ENCODE data around the gene PXK. TPM values are rescaled to one million over a fixed set of nuclear protein-coding genes. Genes with fewer than 3 reads are reported as not detected.

PXK gene
- total and polyA plus RNA-seq, 7 experiments from 2014 or later, result 17.3 to 38.9 (median 23.1) TPM

DNA sequence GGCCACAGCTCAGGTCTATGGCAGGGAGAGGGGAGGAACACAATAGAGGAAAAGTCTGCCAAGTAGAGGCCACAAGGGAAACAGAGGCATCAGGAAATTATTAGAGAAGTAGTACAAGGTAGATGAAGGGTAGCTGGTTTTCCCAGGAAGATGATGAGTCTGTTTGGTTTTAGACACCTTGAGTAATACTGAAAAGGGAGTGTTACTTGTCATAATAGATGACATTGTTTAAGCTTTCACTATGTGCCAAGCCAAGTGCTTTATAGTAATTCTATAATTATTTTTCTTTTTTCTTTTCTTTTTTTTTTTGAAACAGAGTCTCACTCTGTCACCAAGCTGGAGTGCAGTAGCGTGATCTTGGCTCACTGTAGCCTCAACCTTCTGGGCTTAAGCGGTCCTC, 13.7 kb downstream of the PXK start:
- peaks cover 21 to 64% (median 32%) of the 10 kb centered on the region in 7 donors for H3K4me1 Mint-ChIP-seq
- H3K36me3 Mint-ChIP-seq, result peaks cover 0 to 43% (median 19%) of the 10 kb centered on the region in 5 donors
- intact Hi-C loops (cut with micrococcal nuclease), result no loop called here
- H3K36me3 ChIP-seq (ENCODE audit: control insufficient read depth in 2 of 3, insufficient read depth in 3 of 3, low read length in 3 of 3), result peaks cover 0 to 6% (median 0%) of the 10 kb centered on the region in 3 experiments
- no peaks in the 10 kb centered on the region for H3K27me3 ChIP-seq (ENCODE audit: control insufficient read depth in 2 of 2, insufficient read depth in 2 of 2, low read length in 2 of 2)
- no peak overlapping the region for H3K27ac ChIP-seq (ENCODE audit: low read depth, low read length)
- no peak for DNase-seq
- ChIA-PET CTCF (interaction anchor here (0.6 kb wide), 1 partner anchor 130 kb away, joined by 3 read pairs; no protein-coding TSS in a partner anchor), POLR2A (no interaction called here)
- peak overlapping the region in 1 of 9 donors; percentile 1 for H3K27ac Mint-ChIP-seq
- no peaks in the 10 kb centered on the region for H3K9me3 Mint-ChIP-seq
- H3K27me3 Mint-ChIP-seq, result no peaks in the 10 kb centered on the region
- peak overlapping the region in 1 of 10 donors; percentile 1 for H3K4me3 Mint-ChIP-seq
- H3K4me3 ChIP-seq (ENCODE audit: low read length), result no peak overlapping the region
- no peak for ATAC-seq
- H3K9me3 ChIP-seq (ENCODE audit: control insufficient read depth in 2 of 3, low read length in 3 of 3), result no peaks in the 10 kb centered on the region
- peaks cover 0 to 6% of the 10 kb centered on the region in 2 donors for H3K4me1 ChIP-seq (ENCODE audit: control insufficient read depth in 2 of 2, insufficient read depth in 2 of 2, low read length in 2 of 2)

DNA sequence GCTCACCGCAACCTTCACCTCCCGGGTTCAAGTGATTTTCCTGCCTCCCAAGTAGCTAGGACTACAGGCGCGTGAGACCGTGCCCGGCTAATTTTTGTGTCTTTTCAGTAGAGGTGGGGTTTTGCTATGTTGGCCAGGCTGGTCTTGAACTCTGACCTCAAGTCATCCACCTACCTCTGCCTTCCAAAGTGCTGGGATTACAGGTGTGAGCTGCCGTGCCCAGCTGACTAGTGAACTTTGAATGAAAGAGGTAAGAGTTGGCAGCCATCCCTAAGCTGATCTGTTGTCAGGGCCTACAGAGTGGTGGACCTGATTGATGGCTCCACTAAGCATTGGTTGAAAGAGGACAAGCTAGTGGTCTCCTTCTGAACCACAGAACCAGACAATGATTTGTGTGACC, 15.3 kb downstream of the PXK start:
- ATAC-seq (no peak), DNase-seq (no peak)
- Mint-ChIP-seq H3K9me3 (no peaks in the 10 kb centered on the region), H3K36me3 (peaks cover 0 to 40% (median 14%) of the 10 kb centered on the region in 5 donors), H3K4me1 (peaks cover 32 to 71% (median 42%) of the 10 kb centered on the region in 7 donors), H3K27me3 (no peaks in the 10 kb centered on the region), H3K4me3 (no peak overlapping the region), H3K27ac (peak overlapping the region in 1 of 9 donors; percentile 33)
- ChIA-PET CTCF (no interaction called here), POLR2A (no interaction called here)
- Histone ChIP-seq H3K27ac (ENCODE audit: low read depth, low read length) (no peak overlapping the region), H3K4me3 (ENCODE audit: low read length) (no peak overlapping the region), H3K9me3 (ENCODE audit: control insufficient read depth in 2 of 3, low read length in 3 of 3) (no peaks in the 10 kb centered on the region), H3K36me3 (ENCODE audit: control insufficient read depth in 2 of 3, insufficient read depth in 3 of 3, low read length in 3 of 3) (peaks cover 0 to 3% (median 0%) of the 10 kb centered on the region in 3 experiments), H3K4me1 (ENCODE audit: control insufficient read depth in 2 of 2, insufficient read depth in 2 of 2, low read length in 2 of 2) (peaks cover 0 to 6% of the 10 kb centered on the region in 2 donors), H3K27me3 (ENCODE audit: control insufficient read depth in 2 of 2, insufficient read depth in 2 of 2, low read length in 2 of 2) (no peaks in the 10 kb centered on the region)
- intact Hi-C loops (cut with micrococcal nuclease), result no loop called here

DNA sequence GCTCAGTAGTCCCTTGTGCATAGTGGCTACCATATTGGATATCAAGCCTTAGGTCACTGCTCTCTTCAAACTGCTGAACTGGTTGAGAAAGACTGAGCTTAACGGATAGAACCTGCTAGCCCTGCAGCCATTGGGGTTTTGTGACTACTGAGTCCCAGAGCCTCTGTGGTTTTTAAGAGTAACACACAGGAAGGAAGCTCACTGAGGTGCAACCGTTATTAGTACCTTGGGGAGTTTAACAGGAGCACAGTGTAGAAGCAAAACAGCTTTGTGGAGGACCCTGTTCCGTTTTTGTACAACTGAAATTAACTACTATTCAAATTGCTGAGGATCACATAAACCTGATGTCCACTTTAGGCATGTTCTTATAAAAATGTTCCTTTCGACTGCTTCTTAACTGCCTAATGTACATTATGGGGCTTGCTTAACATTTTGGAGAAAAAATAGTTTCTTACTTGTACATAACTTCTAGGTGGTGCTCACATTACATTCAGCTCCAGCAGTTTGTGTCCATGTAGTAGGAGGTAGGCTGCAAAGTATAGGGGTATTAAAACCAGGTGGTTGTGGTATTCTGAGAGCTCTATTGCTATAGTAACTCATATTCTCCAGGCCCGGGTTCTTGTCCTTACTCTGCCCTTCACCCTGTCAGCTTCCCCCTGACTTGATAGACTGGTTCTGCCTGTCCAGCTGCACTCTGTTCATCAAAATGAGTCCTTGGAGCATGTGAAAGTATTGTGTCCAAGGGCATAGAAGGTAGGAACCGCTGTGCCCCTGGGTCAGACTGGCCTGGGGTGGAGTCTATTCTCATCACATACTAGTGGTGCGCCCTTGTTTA, 17.3 kb downstream of the PXK start:
- H3K27ac ChIP-seq (ENCODE audit: low read depth, low read length), result no peak overlapping the region
- ATAC-seq, result peak; percentile 33
- POLR2A ChIA-PET, result no interaction called here

DNA sequence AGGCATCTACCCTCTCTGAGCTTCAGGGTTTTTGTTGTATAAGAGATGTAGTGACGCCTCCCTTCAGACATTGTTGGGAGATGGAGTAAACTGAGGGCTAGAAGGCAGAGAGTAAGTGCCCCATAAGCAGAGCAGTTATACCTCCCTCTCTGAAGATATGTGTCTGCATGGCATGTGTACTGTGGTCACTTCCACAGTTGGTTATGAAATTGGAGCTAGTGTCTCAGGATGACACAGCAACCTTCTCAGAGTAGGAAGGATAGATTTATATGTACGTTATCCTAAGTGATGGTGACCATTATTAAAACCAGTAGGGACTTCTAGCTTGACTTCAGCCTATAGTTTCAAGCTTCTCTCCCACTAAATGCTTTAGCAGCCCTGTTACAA, 17.9 kb downstream of the PXK start:
- Mint-ChIP-seq H3K9me3 (no peaks in the 10 kb centered on the region), H3K4me1 (peaks cover 44 to 88% (median 49%) of the 10 kb centered on the region in 7 donors), H3K27ac (peak overlapping the region in 1 of 9 donors; percentile 87), H3K27me3 (no peaks in the 10 kb centered on the region), H3K4me3 (peak overlapping the region in 2 of 10 donors; percentile 20 to 67), H3K36me3 (peaks cover 0 to 33% (median 9%) of the 10 kb centered on the region in 5 donors)
- no peak for DNase-seq
- H3K9me3 ChIP-seq (ENCODE audit: control insufficient read depth in 2 of 3, low read length in 3 of 3), result no peaks in the 10 kb centered on the region
- peak; percentile 63 for ATAC-seq
- H3K36me3 ChIP-seq (ENCODE audit: control insufficient read depth in 2 of 3, insufficient read depth in 3 of 3, low read length in 3 of 3), result peaks cover 0 to 3% (median 0%) of the 10 kb centered on the region in 3 experiments
- POLR2A ChIA-PET, result interaction anchor here (0.5 kb wide), 1 partner anchor 55 kb away, joined by 3 read pairs; no protein-coding TSS in a partner anchor
- no peak overlapping the region for H3K4me3 ChIP-seq (ENCODE audit: low read length)
- intact Hi-C loops (cut with micrococcal nuclease), result loop anchor here in 1 of 2 donors (1.0 kb wide), 1 partner anchor 17 kb away; no protein-coding TSS in a partner anchor
- H3K27me3 ChIP-seq (ENCODE audit: control insufficient read depth in 2 of 2, insufficient read depth in 2 of 2, low read length in 2 of 2), result no peaks in the 10 kb centered on the region
- H3K4me1 ChIP-seq (ENCODE audit: control insufficient read depth in 2 of 2, insufficient read depth in 2 of 2, low read length in 2 of 2), result peaks cover 4 to 10% of the 10 kb centered on the region in 2 donors
- H3K27ac ChIP-seq (ENCODE audit: low read depth, low read length), result no peak overlapping the region
- CTCF ChIA-PET, result interaction anchor here (0.6 to 0.7 kb wide), 2 partner anchors 11 to 49 kb away, joined by 3 read pairs; no protein-coding TSS in a partner anchor

More for the DNA sequence above, 17.3 kb downstream of the PXK start:
- Mint-ChIP-seq H3K36me3 (peaks cover 0 to 33% (median 9%) of the 10 kb centered on the region in 5 donors), H3K27me3 (no peaks in the 10 kb centered on the region), H3K4me1 (peaks cover 44 to 84% (median 49%) of the 10 kb centered on the region in 7 donors), H3K9me3 (no peaks in the 10 kb centered on the region), H3K27ac (peak overlapping the region in 2 of 9 donors; percentile 30 to 87), H3K4me3 (peak overlapping the region in 3 of 10 donors; percentile 1 to 67 (median 20))
- Histone ChIP-seq H3K4me3 (ENCODE audit: low read length) (no peak overlapping the region), H3K27me3 (ENCODE audit: control insufficient read depth in 2 of 2, insufficient read depth in 2 of 2, low read length in 2 of 2) (no peaks in the 10 kb centered on the region), H3K9me3 (ENCODE audit: control insufficient read depth in 2 of 3, low read length in 3 of 3) (no peaks in the 10 kb centered on the region), H3K36me3 (ENCODE audit: control insufficient read depth in 2 of 3, insufficient read depth in 3 of 3, low read length in 3 of 3) (peaks cover 0 to 3% (median 0%) of the 10 kb centered on the region in 3 experiments), H3K4me1 (ENCODE audit: control insufficient read depth in 2 of 2, insufficient read depth in 2 of 2, low read length in 2 of 2) (peaks cover 4 to 10% of the 10 kb centered on the region in 2 donors)
- CTCF ChIA-PET, result interaction anchor here (0.6 to 1.2 kb wide), 2 partner anchors 15 to 44 kb away, joined by 3 read pairs; partner anchors contain the start of genes HTD2 and RPP14
- no peak for DNase-seq
- intact Hi-C loops (cut with micrococcal nuclease), result loop anchor here in 1 of 2 donors (1.0 kb wide), 1 partner anchor 17 kb away; no protein-coding TSS in a partner anchor

DNA sequence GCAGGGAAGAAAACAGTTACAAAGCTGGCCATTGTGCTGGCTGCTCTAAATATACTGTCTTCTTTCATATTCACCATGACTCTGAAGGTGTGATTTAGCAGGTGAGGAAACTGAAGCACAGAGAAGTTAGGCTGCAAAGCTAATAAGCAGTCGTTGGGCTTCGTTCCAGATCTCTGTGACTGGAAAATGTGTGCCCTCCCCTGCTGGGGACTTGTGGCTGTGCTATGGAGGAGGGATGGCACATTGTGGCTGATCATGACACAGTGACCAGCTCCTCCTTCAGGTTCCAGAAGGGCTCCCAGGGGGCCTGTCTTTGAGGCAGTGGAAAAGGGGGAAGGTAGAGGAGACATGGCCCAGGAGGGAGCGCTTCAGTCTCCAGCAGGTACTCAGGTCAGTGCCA, 19.2 kb downstream of the PXK start:
- H3K4me1 ChIP-seq (ENCODE audit: control insufficient read depth in 2 of 2, insufficient read depth in 2 of 2, low read length in 2 of 2), result peaks cover 4 to 10% of the 10 kb centered on the region in 2 donors
- H3K27ac ChIP-seq (ENCODE audit: low read depth, low read length), result no peak overlapping the region
- ChIA-PET POLR2A (no interaction called here), CTCF (no interaction called here)
- no peaks in the 10 kb centered on the region for H3K9me3 Mint-ChIP-seq
- H3K27me3 Mint-ChIP-seq, result no peaks in the 10 kb centered on the region
- ATAC-seq, result no peak
- no peaks in the 10 kb centered on the region for H3K9me3 ChIP-seq (ENCODE audit: control insufficient read depth in 2 of 3, low read length in 3 of 3)
- H3K36me3 Mint-ChIP-seq, result peaks cover 0 to 31% (median 9%) of the 10 kb centered on the region in 5 donors
- peaks cover 37 to 92% (median 45%) of the 10 kb centered on the region in 7 donors for H3K4me1 Mint-ChIP-seq
- intact Hi-C loops (cut with micrococcal nuclease), result no loop called here
- no peak overlapping the region for H3K4me3 ChIP-seq (ENCODE audit: low read length)
- peak overlapping the region in 3 of 10 donors; percentile 6 to 61 (median 9) for H3K4me3 Mint-ChIP-seq
- peak overlapping the region in 1 of 9 donors; percentile 76 for H3K27ac Mint-ChIP-seq
- DNase-seq, result no peak
- H3K36me3 ChIP-seq (ENCODE audit: control insufficient read depth in 2 of 3, insufficient read depth in 3 of 3, low read length in 3 of 3), result peaks cover 0 to 3% (median 0%) of the 10 kb centered on the region in 3 experiments
- H3K27me3 ChIP-seq (ENCODE audit: control insufficient read depth in 2 of 2, insufficient read depth in 2 of 2, low read length in 2 of 2), result no peaks in the 10 kb centered on the region

DNA sequence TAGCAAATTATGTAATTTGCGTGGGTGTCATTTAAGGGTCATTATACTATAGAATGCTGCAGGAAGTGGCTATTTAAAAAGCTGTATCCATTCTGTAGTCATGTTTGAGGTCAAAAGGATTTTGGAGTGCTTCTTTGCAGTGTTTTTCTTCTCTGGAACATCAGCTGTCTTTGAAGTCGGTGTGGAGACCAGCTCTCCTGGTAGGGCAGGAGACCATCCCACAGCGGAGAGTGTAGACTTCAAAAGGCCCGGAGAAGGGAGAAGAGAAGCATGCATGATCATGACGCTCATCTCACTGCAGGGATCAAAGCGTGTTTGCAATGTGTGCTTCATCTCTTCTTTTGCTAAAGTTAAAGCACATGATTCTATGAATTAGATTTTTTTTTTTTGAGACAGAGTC, 19.9 kb downstream of the PXK start:
- peaks cover 0 to 3% (median 0%) of the 10 kb centered on the region in 3 experiments for H3K36me3 ChIP-seq (ENCODE audit: control insufficient read depth in 2 of 3, insufficient read depth in 3 of 3, low read length in 3 of 3)
- ATAC-seq (no peak), DNase-seq (no peak)
- H3K27me3 Mint-ChIP-seq, result no peaks in the 10 kb centered on the region
- peak overlapping the region in 1 of 9 donors; percentile 71 for H3K27ac Mint-ChIP-seq
- H3K4me1 Mint-ChIP-seq, result peaks cover 35 to 90% (median 46%) of the 10 kb centered on the region in 7 donors
- ChIA-PET POLR2A (no interaction called here), CTCF (no interaction called here)
- H3K4me1 ChIP-seq (ENCODE audit: control insufficient read depth in 2 of 2, insufficient read depth in 2 of 2, low read length in 2 of 2), result peaks cover 4 to 10% of the 10 kb centered on the region in 2 donors
- no peak overlapping the region for H3K4me3 ChIP-seq (ENCODE audit: low read length)
- intact Hi-C loops (cut with micrococcal nuclease), result no loop called here
- H3K36me3 Mint-ChIP-seq, result peaks cover 0 to 28% (median 3%) of the 10 kb centered on the region in 5 donors
- H3K4me3 Mint-ChIP-seq, result peak overlapping the region in 2 of 10 donors; percentile 29 to 55
- no peaks in the 10 kb centered on the region for H3K9me3 ChIP-seq (ENCODE audit: control insufficient read depth in 2 of 3, low read length in 3 of 3)
- no peaks in the 10 kb centered on the region for H3K9me3 Mint-ChIP-seq
- no peaks in the 10 kb centered on the region for H3K27me3 ChIP-seq (ENCODE audit: control insufficient read depth in 2 of 2, insufficient read depth in 2 of 2, low read length in 2 of 2)
- H3K27ac ChIP-seq (ENCODE audit: low read depth, low read length), result no peak overlapping the region

All from naive thymus-derived CD4-positive, alpha-beta T cell (primary cell).